Endothelial cell (in vitro differentiated cells): ENCODE data around the gene NUPR2. TPM values are rescaled to one million over a fixed set of nuclear protein-coding genes. Genes with fewer than 3 reads are reported as not detected.
"Not testable (repeated sequence)": the region's sequence is repeated elsewhere in the genome, so short reads cannot be mapped to it uniquely, and the experiment has no call there.

ENCODE experiments used
- DNase-seq: peaks from one replicate; pipeline ENCODE4 v3.0.0; 2021; ENCODE audit warnings: low spot score
- H3K27ac Mint-ChIP-seq: one replicate; pipeline ENCODE4 v1.8.0; 2021; ENCODE audit warnings: mixed read lengths, inconsistent platforms; ENCODE audit not compliant: unreplicated experiment
- H3K27me3 Mint-ChIP-seq: one replicate; pipeline ENCODE4 v1.8.0; 2021; ENCODE audit warnings: mild to moderate bottlenecking, moderate library complexity, mixed read lengths, inconsistent platforms; ENCODE audit not compliant: unreplicated experiment
- H3K36me3 Mint-ChIP-seq: one replicate; pipeline ENCODE4 v1.8.0; 2021; ENCODE audit warnings: mild to moderate bottlenecking, low read depth, mixed read lengths, inconsistent platforms; ENCODE audit not compliant: unreplicated experiment
- H3K4me1 Mint-ChIP-seq: one replicate; pipeline ENCODE4 v1.8.0; 2021; ENCODE audit warnings: mild to moderate bottlenecking, mixed read lengths, inconsistent platforms; ENCODE audit not compliant: unreplicated experiment
- H3K4me3 Mint-ChIP-seq: one replicate; pipeline ENCODE4 v1.8.0; 2021; ENCODE audit warnings: mild to moderate bottlenecking, mixed read lengths, inconsistent platforms; ENCODE audit not compliant: unreplicated experiment
- H3K9me3 Mint-ChIP-seq: one replicate; pipeline ENCODE4 v1.8.0; 2021; ENCODE audit warnings: mixed read lengths, inconsistent platforms; ENCODE audit not compliant: unreplicated experiment
- long read RNA-seq: library from polyadenylated mRNA; unstranded; transcript quantifications from one replicate; pipeline ENCODE4 v2.0.0, GENCODE V29; 2020; ENCODE audit not compliant: unreplicated experiment
- total RNA-seq: library from RNA; stranded (reverse); fragmentation: NEBNext Ultra II Directional; extraction: Animal tissue kit (Norgen Biotek cat#: 25700); gene quantifications from one replicate; pipeline ENCODE4 v1.2.1, GENCODE V29; 2021; ENCODE audit not compliant: unreplicated experiment
- TF ChIP-seq, protein P1 (sequence below): fragments of 200-600 bp; sonication (generic); IDR thresholded peaks from one replicate; pipeline ENCODE4 v1.5.0; 2021; ENCODE audit warnings: antibody characterized with exemption; ENCODE audit not compliant: unreplicated experiment

The NUPR2 gene, protein sequence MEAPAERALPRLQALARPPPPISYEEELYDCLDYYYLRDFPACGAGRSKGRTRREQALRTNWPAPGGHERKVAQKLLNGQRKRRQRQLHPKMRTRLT
- not detected for total RNA-seq
- long read RNA-seq, result 0 reads

DNA sequence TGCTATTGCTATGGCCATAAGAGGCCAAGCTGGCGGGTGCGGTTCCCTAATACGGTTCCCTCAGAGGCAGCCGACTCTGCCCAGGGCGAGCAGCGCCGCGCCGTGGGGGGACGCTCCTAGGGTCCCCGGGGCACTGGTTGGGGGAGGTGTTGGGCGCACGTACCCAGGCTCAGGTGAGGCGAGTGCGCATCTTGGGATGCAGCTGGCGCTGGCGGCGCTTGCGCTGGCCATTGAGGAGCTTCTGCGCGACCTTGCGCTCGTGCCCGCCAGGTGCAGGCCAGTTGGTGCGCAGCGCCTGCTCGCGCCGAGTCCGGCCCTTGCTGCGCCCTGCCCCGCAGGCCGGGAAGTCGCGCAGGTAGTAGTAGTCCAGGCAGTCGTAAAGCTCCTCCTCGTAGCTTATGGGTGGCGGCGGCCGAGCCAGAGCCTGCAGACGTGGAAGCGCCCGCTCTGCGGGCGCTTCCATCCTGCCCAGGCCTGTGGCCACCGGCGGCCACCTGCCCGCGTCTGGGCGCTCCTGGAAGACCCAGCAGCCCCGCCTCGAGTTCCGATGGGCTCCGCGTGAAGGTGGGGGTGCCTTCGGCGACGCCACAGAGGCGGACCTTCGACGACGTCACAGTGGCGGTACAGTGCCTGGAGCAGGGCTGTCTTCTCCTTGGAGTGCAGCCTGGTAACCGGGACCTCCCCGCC, at the start of gene NUPR2:
Gene NUPR2, minus strand, starts transcription at position 566 of the 687 bp plus-strand sequence. Its CDS starts 103 bp downstream, at position 463.
- Mint-ChIP-seq H3K9me3 (peaks cover 11% of the 10 kb centered on the region), H3K27me3 (peaks cover 1% of the 10 kb centered on the region), H3K4me3 (no peak within 1 kb of the TSS), H3K4me1 (no peaks in the 10 kb centered on the region), H3K27ac (no peak within 1 kb of the TSS), H3K36me3 (no peaks in the 10 kb centered on the region)
- no peak for DNase-seq
- TF ChIP-seq, protein P1, sequence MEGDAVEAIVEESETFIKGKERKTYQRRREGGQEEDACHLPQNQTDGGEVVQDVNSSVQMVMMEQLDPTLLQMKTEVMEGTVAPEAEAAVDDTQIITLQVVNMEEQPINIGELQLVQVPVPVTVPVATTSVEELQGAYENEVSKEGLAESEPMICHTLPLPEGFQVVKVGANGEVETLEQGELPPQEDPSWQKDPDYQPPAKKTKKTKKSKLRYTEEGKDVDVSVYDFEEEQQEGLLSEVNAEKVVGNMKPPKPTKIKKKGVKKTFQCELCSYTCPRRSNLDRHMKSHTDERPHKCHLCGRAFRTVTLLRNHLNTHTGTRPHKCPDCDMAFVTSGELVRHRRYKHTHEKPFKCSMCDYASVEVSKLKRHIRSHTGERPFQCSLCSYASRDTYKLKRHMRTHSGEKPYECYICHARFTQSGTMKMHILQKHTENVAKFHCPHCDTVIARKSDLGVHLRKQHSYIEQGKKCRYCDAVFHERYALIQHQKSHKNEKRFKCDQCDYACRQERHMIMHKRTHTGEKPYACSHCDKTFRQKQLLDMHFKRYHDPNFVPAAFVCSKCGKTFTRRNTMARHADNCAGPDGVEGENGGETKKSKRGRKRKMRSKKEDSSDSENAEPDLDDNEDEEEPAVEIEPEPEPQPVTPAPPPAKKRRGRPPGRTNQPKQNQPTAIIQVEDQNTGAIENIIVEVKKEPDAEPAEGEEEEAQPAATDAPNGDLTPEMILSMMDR, result no peak

DNA sequence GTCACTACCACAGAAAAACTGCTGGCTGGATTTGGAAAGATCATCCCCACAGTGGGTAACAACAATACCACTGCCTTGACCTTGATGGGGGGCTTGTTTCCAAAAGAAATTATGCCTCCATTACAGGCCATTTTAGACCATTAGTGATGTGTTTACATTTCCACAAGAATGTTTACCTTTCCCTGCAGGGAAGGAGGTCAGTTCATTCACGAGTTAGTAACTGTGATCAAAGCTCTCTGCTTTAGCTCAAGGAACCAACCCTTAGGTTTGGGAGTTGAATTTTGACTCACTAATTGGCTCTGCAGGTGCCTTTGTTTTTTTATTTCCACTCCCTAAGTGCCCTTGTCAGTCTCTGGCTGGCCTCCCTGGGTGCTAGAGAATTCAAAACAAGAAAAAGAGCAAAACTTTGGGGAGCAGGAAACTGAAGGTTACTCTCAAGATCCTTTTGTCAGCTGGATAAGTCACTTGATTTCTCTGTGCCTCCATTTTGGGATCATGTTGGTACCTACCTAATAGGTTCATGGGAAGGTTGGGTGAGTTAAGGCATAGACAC, 41.1 kb upstream of the NUPR2 start:
- Mint-ChIP-seq H3K4me1 (no peaks in the 10 kb centered on the region), H3K27me3 (peaks cover 5% of the 10 kb centered on the region), H3K4me3 (no peak overlapping the region), H3K36me3 (peaks cover 6% of the 10 kb centered on the region), H3K27ac (no peak overlapping the region), H3K9me3 (peaks cover 39% of the 10 kb centered on the region)
- no peak for DNase-seq
- TF ChIP-seq, protein P1, result no peak

DNA sequence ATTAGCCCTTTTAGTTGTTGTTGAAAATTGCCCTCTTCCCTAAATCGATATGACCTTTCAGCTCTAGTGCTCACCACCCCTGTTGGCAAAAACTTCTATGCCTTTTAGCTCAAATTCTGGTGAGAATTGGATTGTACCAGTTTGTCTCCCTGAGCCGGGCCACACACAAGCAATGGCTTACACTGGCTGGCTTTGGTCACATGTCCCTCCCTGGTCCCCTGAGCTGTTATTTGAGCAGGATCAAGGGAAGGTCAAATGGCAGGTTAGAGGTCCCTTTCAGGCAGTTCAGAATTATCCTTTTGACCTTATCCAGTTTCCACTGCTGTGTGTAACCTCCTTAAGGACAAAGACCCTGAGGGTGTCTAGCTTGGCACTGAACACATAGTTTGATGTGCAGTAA, 14.8 kb upstream of the NUPR2 start:
- H3K9me3 Mint-ChIP-seq, result peaks cover 16% of the 10 kb centered on the region
- not testable (repeated sequence) for H3K4me3 Mint-ChIP-seq, DNase-seq, H3K4me1 Mint-ChIP-seq, H3K27ac Mint-ChIP-seq, H3K27me3 Mint-ChIP-seq, H3K36me3 Mint-ChIP-seq

DNA sequence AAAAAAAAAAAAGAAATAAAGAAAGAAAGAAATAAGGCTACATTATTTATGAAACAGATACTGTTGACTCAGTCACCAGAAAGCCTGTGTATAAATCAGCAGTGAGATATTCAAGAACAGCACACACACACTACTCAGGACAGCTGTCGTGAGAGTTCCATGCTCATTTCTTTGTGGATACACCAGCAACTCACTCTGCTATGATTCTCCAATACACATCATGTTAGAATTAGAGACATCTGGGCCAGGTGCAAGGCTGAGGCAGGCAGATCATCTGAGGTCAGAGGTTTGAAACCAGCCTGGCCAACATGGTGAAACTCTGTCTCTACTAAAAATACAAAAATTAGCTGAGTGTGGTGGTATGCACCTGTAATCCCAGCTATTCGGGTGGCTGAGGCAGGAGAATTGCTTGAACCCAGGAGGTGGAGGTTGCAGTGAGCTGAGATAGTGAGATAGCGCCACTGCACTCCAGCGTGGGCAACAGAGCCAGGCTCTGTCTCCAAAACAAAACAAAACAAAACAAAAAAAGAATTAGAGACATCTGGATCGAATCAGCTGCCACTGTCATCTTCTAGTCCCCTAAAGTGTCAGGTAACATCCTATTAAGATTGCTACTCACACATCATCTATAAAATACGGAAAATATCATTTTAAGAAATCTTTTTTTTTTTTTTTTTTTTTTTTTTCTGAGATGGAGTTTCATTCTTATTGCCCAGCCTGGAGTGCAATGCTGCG, 11.2 kb upstream of the NUPR2 start:
- peaks cover 19% of the 10 kb centered on the region for H3K9me3 Mint-ChIP-seq
- TF ChIP-seq, protein P1, result no peak
- no peak overlapping the region for H3K27ac Mint-ChIP-seq

DNA sequence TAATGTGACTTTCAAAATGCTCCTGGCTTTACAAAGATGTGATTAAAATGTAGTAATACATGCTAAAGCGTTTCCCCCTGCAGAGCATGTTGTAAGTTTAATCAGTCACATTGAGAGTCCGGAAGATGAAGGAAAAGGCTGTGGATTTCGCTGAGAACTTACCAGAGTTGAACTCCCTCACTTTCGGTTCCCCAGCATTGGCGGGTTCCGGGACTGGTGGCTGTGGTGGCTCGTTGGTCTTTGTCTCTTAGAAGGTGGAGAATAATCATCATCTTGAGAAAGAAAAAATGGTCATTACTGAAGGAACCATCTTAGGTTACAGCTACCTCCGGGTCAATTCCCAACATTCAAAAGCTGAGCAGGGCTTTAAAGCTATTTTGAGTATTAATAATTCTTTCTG, 9.6 kb upstream of the NUPR2 start:
- H3K9me3 Mint-ChIP-seq, result peaks cover 23% of the 10 kb centered on the region
- H3K4me3 Mint-ChIP-seq, result no peak overlapping the region
- H3K27ac Mint-ChIP-seq, result no peak overlapping the region
- H3K4me1 Mint-ChIP-seq, result no peaks in the 10 kb centered on the region
- H3K27me3 Mint-ChIP-seq, result peaks cover 3% of the 10 kb centered on the region
- TF ChIP-seq, protein P1, result no peak
- peaks cover 3% of the 10 kb centered on the region for H3K36me3 Mint-ChIP-seq
- no peak for DNase-seq

More for the DNA sequence above, 11.2 kb upstream of the NUPR2 start:
- Mint-ChIP-seq H3K4me3 (no peak overlapping the region), H3K4me1 (no peaks in the 10 kb centered on the region), H3K27me3 (peaks cover 1% of the 10 kb centered on the region), H3K36me3 (peaks cover 3% of the 10 kb centered on the region)
- DNase-seq, result no peak
